A549 (cell line): ENCODE data around the gene ST6GAL1. TPM values are rescaled to one million over a fixed set of nuclear protein-coding genes. Genes with fewer than 3 reads are reported as not detected.

Experiments
- ATAC-seq, 2 experiments: fragments of 200-7000 bp in 1 of 2; fragments of >200 bp in 1 of 2; cut with Nextera tagmentation in 1 of 2; cut with Tn5 transposase in 1 of 2; 3 replicates each; pipeline versions ENCODE4 v1.8.0 to v1.9.1; 2018 to 2020; ENCODE audit warnings: mild to moderate bottlenecking in 1 of 2, moderate library complexity in 1 of 2
- CTCF ChIA-PET: fragments of 300-600 bp; sonication (Branson Sonifier 250); formaldehyde crosslinking; extraction: SDS; loops from one replicate; lab custom pipeline; 2021; ENCODE audit warnings: antibody characterized with exemption, inconsistent platforms; lab: Yijun Ruan, JAX
- POLR2A ChIA-PET: fragments of 350-600 bp; formaldehyde crosslinking; extraction: SDS; loops from one replicate; lab custom pipeline; 2021; ENCODE audit warnings: antibody characterized with exemption, inconsistent platforms; lab: Yijun Ruan, JAX
- DNase-seq, 2 experiments: peaks; one replicate each; pipeline versions ENCODE4 v3.0.0 to v3.0.0-alpha.2; 2011 to 2016; ENCODE audit warnings: low read depth in 1 of 2, low spot score in 1 of 2
- FAIRE-seq: peaks from 2 replicates; lab custom pipeline; 2011; peaks lifted over from hg19 to GRCh38; lab: Jason Lieb, UNC
- H3K27ac ChIP-seq, 2 experiments: fragments of >200 bp; sonication (Bioruptor Twin); formaldehyde crosslinking; 3 replicates each; pipeline ENCODE4 v1.5.1; 2016 to 2017
- H3K4me1 ChIP-seq: fragments of >200 bp; sonication (Bioruptor Twin); formaldehyde crosslinking; 3 replicates; pipeline ENCODE4 v1.6.1; 2016
- H3K4me2 ChIP-seq: fragments of >200 bp; sonication (Bioruptor Twin); formaldehyde crosslinking; 3 replicates; pipeline ENCODE4 v1.6.1; 2016
- H3K4me3 ChIP-seq: fragments of >200 bp; sonication (Bioruptor Twin); formaldehyde crosslinking; 3 replicates; pipeline ENCODE4 v1.5.1; 2016
- H3K9me3 ChIP-seq: fragments of >200 bp; sonication (Bioruptor Twin); formaldehyde crosslinking; 3 replicates; pipeline ENCODE4 v1.6.1; 2016
- ATOH8 ChIP-seq: fragments of 250-450 bp; sonication (Bioruptor Pico); IDR thresholded peaks from 2 replicates; pipeline ENCODE4 v1.5.0; 2020; ENCODE audit warnings: low read depth, mild to moderate bottlenecking, moderate library complexity
- CBX2 ChIP-seq: fragments of 200-600 bp; sonication (generic); IDR thresholded peaks from 2 replicates; pipeline ENCODE4 v1.6.1; 2016; ENCODE audit warnings: low read depth, mild to moderate bottlenecking, borderline replicate concordance
- CBX8 ChIP-seq: fragments of 200-600 bp; sonication (generic); IDR thresholded peaks from 2 replicates; pipeline ENCODE4 v1.6.1; 2016
- CEBPB ChIP-seq, 2 experiments: fragments of >200 bp in 1 of 2; sonication (Bioruptor Twin) in 1 of 2; formaldehyde crosslinking in 1 of 2; IDR thresholded peaks; 2 replicates each; pipeline ENCODE4 v1.6.1; 2012 to 2016
- CHD2 ChIP-seq: fragments of 150-350 bp; IDR thresholded peaks from 2 replicates; pipeline ENCODE4 v1.6.1; 2014; ENCODE audit warnings: low read length; ENCODE audit not compliant: partially characterized antibody
- CHD4 ChIP-seq: fragments of 200-600 bp; sonication (generic); IDR thresholded peaks from 2 replicates; pipeline ENCODE4 v1.6.1; 2016; ENCODE audit warnings: antibody characterized with exemption, mild to moderate bottlenecking, borderline replicate concordance
- E2F6 ChIP-seq: IDR thresholded peaks from 2 replicates; pipeline ENCODE4 v1.6.1; 2012; ENCODE audit warnings: low read depth, borderline replicate concordance
- ESRRA ChIP-seq: fragments of 150-350 bp; IDR thresholded peaks from 2 replicates; pipeline ENCODE4 v1.6.1; 2014; ENCODE audit warnings: mild to moderate bottlenecking, low read length, borderline replicate concordance
- FOSL2 ChIP-seq, 2 experiments: fragments of 450-650 bp in 1 of 2; fragments of >200 bp in 1 of 2; sonication (Bioruptor Twin) in 1 of 2; formaldehyde crosslinking; IDR thresholded peaks; 2 replicates each; pipeline versions ENCODE4 v1.5.0 to v1.6.1; 2016 to 2020; ENCODE audit warnings: mild to moderate bottlenecking in 1 of 2, moderate library complexity in 1 of 2
- FOXS1 ChIP-seq: fragments of 250-450 bp; sonication (Bioruptor Pico); IDR thresholded peaks from 2 replicates; pipeline ENCODE4 v1.5.0; 2020; ENCODE audit warnings: mild to moderate bottlenecking, moderate library complexity
- HDAC2 ChIP-seq: fragments of 200-600 bp; sonication (generic); IDR thresholded peaks from 2 replicates; pipeline ENCODE4 v1.6.1; 2016
- HEYL ChIP-seq: fragments of 250-450 bp; sonication (Bioruptor Pico); IDR thresholded peaks from 2 replicates; pipeline ENCODE4 v1.8.0; 2021; ENCODE audit warnings: mild to moderate bottlenecking, moderate library complexity
- HMGXB4 ChIP-seq: fragments of 250-450 bp; sonication (Bioruptor Pico); IDR thresholded peaks from 2 replicates; pipeline ENCODE4 v1.5.0; 2021; ENCODE audit warnings: mild to moderate bottlenecking, moderate library complexity, borderline replicate concordance
- HOXB13 ChIP-seq: fragments of 250-450 bp; sonication (Bioruptor Pico); IDR thresholded peaks from 2 replicates; pipeline ENCODE4 v1.5.0; 2020; ENCODE audit warnings: low read depth, mild to moderate bottlenecking, moderate library complexity
- HOXB5 ChIP-seq: fragments of 250-450 bp; sonication (Bioruptor Pico); IDR thresholded peaks from 2 replicates; pipeline ENCODE4 v1.5.0; 2020; ENCODE audit warnings: mild to moderate bottlenecking, moderate library complexity
- KDM1A ChIP-seq: fragments of 200-600 bp; sonication (generic); IDR thresholded peaks from 2 replicates; pipeline ENCODE4 v1.6.1; 2016; ENCODE audit warnings: low read depth, mild to moderate bottlenecking
- MYC ChIP-seq: IDR thresholded peaks from 2 replicates; pipeline ENCODE4 v1.6.1; 2012; ENCODE audit warnings: mild to moderate bottlenecking, inconsistent platforms, low read length, improper control_type of control experiment, borderline replicate concordance
- NFE2L2 ChIP-seq: fragments of 150-350 bp; conservative IDR thresholded peaks from 2 replicates; pipeline ENCODE4 v1.6.1; 2014; ENCODE audit warnings: low read length
- NPAS2 ChIP-seq: fragments of 250-450 bp; sonication (Bioruptor Pico); IDR thresholded peaks from 2 replicates; pipeline ENCODE4 v1.8.0; 2022; ENCODE audit warnings: mild to moderate bottlenecking, moderate library complexity, borderline replicate concordance
- PHF8 ChIP-seq: fragments of 200-600 bp; sonication (generic); IDR thresholded peaks from 2 replicates; pipeline ENCODE4 v1.6.1; 2016; ENCODE audit warnings: low read depth, mild to moderate bottlenecking, antibody characterized with exemption, moderate library complexity, borderline replicate concordance
- POLR2A ChIP-seq: IDR thresholded peaks from 2 replicates; pipeline ENCODE4 v1.6.1; 2012; ENCODE audit warnings: mild to moderate bottlenecking, low read length
- RAD21 ChIP-seq, 2 experiments: fragments of >200 bp in 1 of 2; sonication (Bioruptor Twin) in 1 of 2; formaldehyde crosslinking in 1 of 2; IDR thresholded peaks in 1 of 2; conservative IDR thresholded peaks in 1 of 2; 2 replicates in 1 of 2; 3 replicates in 1 of 2; pipeline ENCODE4 v1.6.1; 2012 to 2018; ENCODE audit warnings: inconsistent platforms in 1 of 2
- RARB ChIP-seq: fragments of 250-450 bp; sonication (Bioruptor Pico); IDR thresholded peaks from 2 replicates; pipeline ENCODE4 v1.8.0; 2021; ENCODE audit warnings: mild to moderate bottlenecking, moderate library complexity
- RNF2 ChIP-seq: fragments of 200-600 bp; sonication (generic); IDR thresholded peaks from 2 replicates; pipeline ENCODE4 v1.6.1; 2016; ENCODE audit warnings: low read depth, mild to moderate bottlenecking, antibody characterized with exemption, moderate library complexity, borderline replicate concordance
- SMC3 ChIP-seq: fragments of >200 bp; sonication (Bioruptor Twin); formaldehyde crosslinking; IDR thresholded peaks from 3 replicates; pipeline ENCODE4 v1.6.1; 2018; ENCODE audit warnings: inconsistent platforms
- ZC3H11A ChIP-seq: fragments of 450-650 bp; IDR thresholded peaks from 2 replicates; pipeline ENCODE4 v1.6.1; 2014; ENCODE audit warnings: antibody characterized with exemption, mild to moderate bottlenecking
- ZSCAN20 ChIP-seq: fragments of 250-450 bp; sonication (Bioruptor Pico); IDR thresholded peaks from 2 replicates; pipeline ENCODE4 v1.8.0; 2022; ENCODE audit warnings: mild to moderate bottlenecking, moderate library complexity
- WGBS: methylation state at CpG from one replicate; pipeline ENCODE4 v1.1.6; 2017; ENCODE audit errors: missing lambda C conversion rate; 5-methylcytosine and 5-hydroxymethylcytosine counted together
- polyA plus RNA-seq, 4 experiments: library from polyadenylated mRNA; depleted of rRNA in 3 of 4; stranded (reverse); fragments of >200 nt; fragmentation: RNase III in 1 of 4; extraction: RNeasy Plus Mini Kit Qiagen cat#74134 plus additional on column Dnase treatment in 1 of 4; gene quantifications; 2 replicates in 3 of 4; 3 replicates in 1 of 4; pipeline ENCODE4 v1.2.3, GENCODE V29; 2011 to 2017

The ST6GAL1 gene
- polyA plus RNA-seq, 2 of the 4 experiments (the other 2 are of a cell fraction): 3.9 to 6.5 TPM

- no peaks in the 10 kb centered on the region for H3K9me3 ChIP-seq
- WGBS: 83% methylated on average over 7 of the region's 7 CpGs
- FAIRE-seq (no peak), ATAC-seq (no peak), DNase-seq (no peak)
- no peak for TF ChIP-seq RARB (CRISPR knock-in tag)
- TF ChIP-seq ZSCAN20 (CRISPR knock-in tag): no peak
- TF ChIP-seq KDM1A: no peak
- no peak for TF ChIP-seq FOXS1 (CRISPR knock-in tag)
- no peak for TF ChIP-seq PHF8
- TF ChIP-seq HOXB13 (CRISPR knock-in tag): no peak
- TF ChIP-seq SMC3: no peak
- no peak for TF ChIP-seq HEYL (CRISPR knock-in tag)
- TF ChIP-seq HDAC2: no peak
- no peak for TF ChIP-seq HOXB5 (CRISPR knock-in tag)
- no peak for TF ChIP-seq NPAS2
- TF ChIP-seq ESRRA: no peak
- no peak for TF ChIP-seq RAD21 (conservative IDR thresholded peaks at IDR 0.05 in 1 of 2, IDR thresholded peaks at IDR 0.05 in 1 of 2)
- TF ChIP-seq CHD2: no peak
- no peak for TF ChIP-seq CHD4
- no peak for TF ChIP-seq CEBPB (IDR thresholded peaks at IDR 0.05)
- TF ChIP-seq CBX2: no peak
- H3K27ac ChIP-seq: no peak overlapping the region
- CTCF ChIA-PET: interaction anchor here (0.9 to 1.1 kb wide), 2 partner anchors 9 to 60 kb away, joined by 3 to 4 read pairs; no protein-coding TSS in a partner anchor
- peaks cover 15% of the 10 kb centered on the region; the same call in 2 of the 3 replicates for H3K4me1 ChIP-seq
- H3K4me3 ChIP-seq: no peak overlapping the region
- no peak overlapping the region for H3K4me2 ChIP-seq
- POLR2A ChIA-PET: no interaction called here
Observed at GRCh38 chr3:187104342-187104741, 174.0 kb downstream of the ST6GAL1 start.

- ATAC-seq: no peak
- 93% methylated on average over 7 of the region's 7 CpGs for WGBS
- TF ChIP-seq ZSCAN20 (CRISPR knock-in tag): no peak
- no peak for FAIRE-seq
- Histone ChIP-seq H3K4me3 (no peak overlapping the region), H3K4me2 (no peak overlapping the region), H3K9me3 (no peaks in the 10 kb centered on the region), H3K4me1 (peaks cover 15% of the 10 kb centered on the region; the same call in 2 of the 3 replicates), H3K27ac (no peak overlapping the region)
- POLR2A ChIA-PET: no interaction called here
- DNase-seq: no peak
- CTCF ChIA-PET: interaction anchor here (0.6 to 1.1 kb wide), 3 partner anchors 9 to 60 kb away, joined by 3 to 4 read pairs (median 4); no protein-coding TSS in a partner anchor
Observed at GRCh38 chr3:187104933-187105332, 174.6 kb downstream of the ST6GAL1 start.

GRCh38 chr3:187105700-187106099 lies 175.4 kb downstream of the ST6GAL1 start:
- DNase-seq: no peak
- TF ChIP-seq NFE2L2: no peak
- TF ChIP-seq POLR2A: no peak
- no peak for TF ChIP-seq E2F6
- TF ChIP-seq HOXB5 (CRISPR knock-in tag): no peak
- Histone ChIP-seq H3K4me3 (no peak overlapping the region), H3K4me1 (peaks cover 15% of the 10 kb centered on the region; the same call in 2 of the 3 replicates), H3K4me2 (no peak overlapping the region), H3K9me3 (no peaks in the 10 kb centered on the region), H3K27ac (no peak overlapping the region)
- no peak for ATAC-seq
- no peak for FAIRE-seq
- ChIA-PET POLR2A (no interaction called here), CTCF (interaction anchor here (0.6 to 1.9 kb wide), 3 partner anchors 12 to 60 kb away, joined by 3 to 4 read pairs (median 4); no protein-coding TSS in a partner anchor)
- 90% methylated on average over 3 of the region's 3 CpGs for WGBS

- WGBS: 79% methylated on average over 3 of the region's 3 CpGs
- POLR2A ChIA-PET: no interaction called here
- CTCF ChIA-PET: interaction anchor here (1.1 to 1.3 kb wide), 2 partner anchors 31 to 259 kb away, joined by 3 to 4 read pairs; partner anchors contain the start of gene RPL39L
- Histone ChIP-seq H3K4me1 (no peaks in the 10 kb centered on the region), H3K27ac (no peak overlapping the region), H3K4me3 (no peak overlapping the region), H3K9me3 (no peaks in the 10 kb centered on the region), H3K4me2 (no peak overlapping the region)
- ATAC-seq (no peak), FAIRE-seq (no peak), DNase-seq (no peak)
- TF ChIP-seq FOSL2 (IDR thresholded peaks at IDR 0.05) (no peak), FOSL2 (CRISPR knock-in tag; IDR thresholded peaks at IDR 0.05) (no peak), MYC (no peak), CBX2 (no peak), CEBPB (IDR thresholded peaks at IDR 0.05) (no peak), ZC3H11A (no peak), HMGXB4 (CRISPR knock-in tag) (no peak), ATOH8 (CRISPR knock-in tag) (no peak), FOXS1 (CRISPR knock-in tag) (no peak), CHD4 (no peak), RNF2 (no peak), CHD2 (no peak), RARB (CRISPR knock-in tag) (no peak), CBX8 (no peak)
Observed at GRCh38 chr3:187107989-187108388, 177.7 kb downstream of the ST6GAL1 start.
